ENCODE measurements around the gene CNNM4.

CNNM4 gene

GRCh38 chr2:96787411-96787810 is 26.7 kb downstream of the CNNM4 start:
- Histone ChIP-seq H2BK120ac (ENCODE audit: low read depth, low read length) (no peak overlapping the region), H3K4me3 (ENCODE audit: insufficient read depth in 1 of 2, low read depth in 1 of 2, low read length in 2 of 2) (no peak overlapping the region), H3K23ac (ENCODE audit: low read length in 2 of 2) (no peak overlapping the region), H3K27me3 (ENCODE audit: control insufficient read depth in 1 of 2, insufficient read depth in 1 of 2, low read length in 2 of 2) (no peaks in the 10 kb centered on the region), H3K27ac (ENCODE audit: low read length, poor library complexity, severe bottlenecking) (no peak overlapping the region), H3K36me3 (ENCODE audit: control insufficient read depth in 1 of 2, insufficient read depth in 2 of 2, low read depth in 1 of 2, low read length in 2 of 2) (no peaks in the 10 kb centered on the region), H3K9ac (ENCODE audit: low read length) (no peak overlapping the region), H4K8ac (ENCODE audit: low read length) (no peak overlapping the region), H3K18ac (ENCODE audit: low read depth in 1 of 2, low read length in 2 of 2) (no peak overlapping the region), H2BK12ac (ENCODE audit: low read length in 2 of 2) (no peak overlapping the region), H3K4me1 (ENCODE audit: control insufficient read depth, insufficient read depth, low read depth, low read length) (peaks cover 9% of the 10 kb centered on the region), H2BK15ac (ENCODE audit: low read depth, poor library complexity, severe bottlenecking) (no peak overlapping the region), H4K91ac (ENCODE audit: low read length) (no peak overlapping the region), H2AK5ac (ENCODE audit: low read length, severe bottlenecking) (no peak overlapping the region), H3K14ac (ENCODE audit: low read length in 2 of 2) (no peak overlapping the region), H3K4ac (ENCODE audit: low read depth in 1 of 2, low read length in 2 of 2) (no peak overlapping the region), H3K9me3 (ENCODE audit: control insufficient read depth, low read length) (no peaks in the 10 kb centered on the region), H3K4me2 (ENCODE audit: low read length, poor library complexity, severe bottlenecking) (no peak overlapping the region), H3K79me1 (replicated peaks; ENCODE audit: low read length, poor library complexity, severe bottlenecking) (peaks cover 12% of the 10 kb centered on the region), H2AFZ (ENCODE audit: low read depth, low read length) (no peak overlapping the region), H2BK5ac (ENCODE audit: low read depth, low read length, poor library complexity, severe bottlenecking) (no peak overlapping the region)
- 90% methylated on average over 2 of the region's 3 CpGs for WGBS
- DNase-seq = no peak

GRCh38 chr2:96788442-96789244 is 27.9 kb downstream of the CNNM4 start:
- Histone ChIP-seq H2BK15ac (ENCODE audit: low read depth, poor library complexity, severe bottlenecking) (no peak overlapping the region), H3K9ac (ENCODE audit: low read length) (no peak overlapping the region), H3K4me1 (ENCODE audit: control insufficient read depth, insufficient read depth, low read depth, low read length) (peaks cover 9% of the 10 kb centered on the region), H3K18ac (ENCODE audit: low read depth in 1 of 2, low read length in 2 of 2) (no peak overlapping the region), H2AK5ac (ENCODE audit: low read length, severe bottlenecking) (no peak overlapping the region), H2AFZ (ENCODE audit: low read depth, low read length) (no peak overlapping the region), H3K4ac (ENCODE audit: low read depth in 1 of 2, low read length in 2 of 2) (no peak overlapping the region), H2BK5ac (ENCODE audit: low read depth, low read length, poor library complexity, severe bottlenecking) (no peak overlapping the region), H4K91ac (ENCODE audit: low read length) (no peak overlapping the region), H3K36me3 (ENCODE audit: control insufficient read depth in 1 of 2, insufficient read depth in 2 of 2, low read depth in 1 of 2, low read length in 2 of 2) (no peaks in the 10 kb centered on the region), H3K14ac (ENCODE audit: low read length in 2 of 2) (no peak overlapping the region), H2BK12ac (ENCODE audit: low read length in 2 of 2) (no peak overlapping the region), H3K23ac (ENCODE audit: low read length in 2 of 2) (no peak overlapping the region), H3K4me3 (ENCODE audit: insufficient read depth in 1 of 2, low read depth in 1 of 2, low read length in 2 of 2) (no peak overlapping the region), H3K9me3 (ENCODE audit: control insufficient read depth, low read length) (no peaks in the 10 kb centered on the region), H2BK120ac (ENCODE audit: low read depth, low read length) (no peak overlapping the region), H3K4me2 (ENCODE audit: low read length, poor library complexity, severe bottlenecking) (no peak overlapping the region), H3K27ac (ENCODE audit: low read length, poor library complexity, severe bottlenecking) (no peak overlapping the region), H4K8ac (ENCODE audit: low read length) (peak overlapping the region; percentile 77), H3K27me3 (ENCODE audit: control insufficient read depth in 1 of 2, insufficient read depth in 1 of 2, low read length in 2 of 2) (no peaks in the 10 kb centered on the region), H3K79me1 (replicated peaks; ENCODE audit: low read length, poor library complexity, severe bottlenecking) (peaks cover 15% of the 10 kb centered on the region)
- peak; percentile 34 for DNase-seq
- WGBS = 87% methylated on average over 17 of the region's 17 CpGs

- H2BK12ac ChIP-seq (ENCODE audit: low read length in 2 of 2) = no peak overlapping the region
- H3K23ac ChIP-seq (ENCODE audit: low read length in 2 of 2) = no peak overlapping the region
- H2BK15ac ChIP-seq (ENCODE audit: low read depth, poor library complexity, severe bottlenecking) = no peak overlapping the region
- H3K14ac ChIP-seq (ENCODE audit: low read length in 2 of 2) = no peak overlapping the region
- WGBS = 90% methylated on average over 6 of the region's 6 CpGs
- no peak overlapping the region for H2AFZ ChIP-seq (ENCODE audit: low read depth, low read length)
- H3K36me3 ChIP-seq (ENCODE audit: control insufficient read depth in 1 of 2, insufficient read depth in 2 of 2, low read depth in 1 of 2, low read length in 2 of 2) = no peaks in the 10 kb centered on the region
- H3K9ac ChIP-seq (ENCODE audit: low read length) = no peak overlapping the region
- H3K79me1 ChIP-seq (replicated peaks; ENCODE audit: low read length, poor library complexity, severe bottlenecking) = peaks cover 15% of the 10 kb centered on the region
- no peak overlapping the region for H3K18ac ChIP-seq (ENCODE audit: low read depth in 1 of 2, low read length in 2 of 2)
- H3K27me3 ChIP-seq (ENCODE audit: control insufficient read depth in 1 of 2, insufficient read depth in 1 of 2, low read length in 2 of 2) = no peaks in the 10 kb centered on the region
- H3K4ac ChIP-seq (ENCODE audit: low read depth in 1 of 2, low read length in 2 of 2) = no peak overlapping the region
- no peak overlapping the region for H2BK120ac ChIP-seq (ENCODE audit: low read depth, low read length)
- no peak overlapping the region for H4K91ac ChIP-seq (ENCODE audit: low read length)
- peaks cover 9% of the 10 kb centered on the region for H3K4me1 ChIP-seq (ENCODE audit: control insufficient read depth, insufficient read depth, low read depth, low read length)
- H2BK5ac ChIP-seq (ENCODE audit: low read depth, low read length, poor library complexity, severe bottlenecking) = no peak overlapping the region
- H3K9me3 ChIP-seq (ENCODE audit: control insufficient read depth, low read length) = no peaks in the 10 kb centered on the region
- no peak overlapping the region for H2AK5ac ChIP-seq (ENCODE audit: low read length, severe bottlenecking)
- H3K4me2 ChIP-seq (ENCODE audit: low read length, poor library complexity, severe bottlenecking) = no peak overlapping the region
- no peak overlapping the region for H4K8ac ChIP-seq (ENCODE audit: low read length)
- DNase-seq = no peak
- H3K4me3 ChIP-seq (ENCODE audit: insufficient read depth in 1 of 2, low read depth in 1 of 2, low read length in 2 of 2) = no peak overlapping the region
- H3K27ac ChIP-seq (ENCODE audit: low read length, poor library complexity, severe bottlenecking) = no peak overlapping the region
Observed at GRCh38 chr2:96789245-96789617, 28.5 kb downstream of the CNNM4 start.

- Histone ChIP-seq H3K79me1 (replicated peaks; ENCODE audit: low read length, poor library complexity, severe bottlenecking) (peaks cover 23% of the 10 kb centered on the region), H3K23ac (ENCODE audit: low read length in 2 of 2) (no peak overlapping the region), H2AK5ac (ENCODE audit: low read length, severe bottlenecking) (no peak overlapping the region), H3K27me3 (ENCODE audit: control insufficient read depth in 1 of 2, insufficient read depth in 1 of 2, low read length in 2 of 2) (no peaks in the 10 kb centered on the region), H2BK120ac (ENCODE audit: low read depth, low read length) (no peak overlapping the region), H3K9ac (ENCODE audit: low read length) (no peak overlapping the region), H3K14ac (ENCODE audit: low read length in 2 of 2) (no peak overlapping the region), H3K4me3 (ENCODE audit: insufficient read depth in 1 of 2, low read depth in 1 of 2, low read length in 2 of 2) (no peak overlapping the region), H4K8ac (ENCODE audit: low read length) (no peak overlapping the region), H2BK15ac (ENCODE audit: low read depth, poor library complexity, severe bottlenecking) (no peak overlapping the region), H3K9me3 (ENCODE audit: control insufficient read depth, low read length) (no peaks in the 10 kb centered on the region), H3K27ac (ENCODE audit: low read length, poor library complexity, severe bottlenecking) (no peak overlapping the region), H4K91ac (ENCODE audit: low read length) (no peak overlapping the region), H3K4me2 (ENCODE audit: low read length, poor library complexity, severe bottlenecking) (no peak overlapping the region), H2BK12ac (ENCODE audit: low read length in 2 of 2) (no peak overlapping the region), H3K18ac (ENCODE audit: low read depth in 1 of 2, low read length in 2 of 2) (no peak overlapping the region), H2AFZ (ENCODE audit: low read depth, low read length) (no peak overlapping the region), H3K36me3 (ENCODE audit: control insufficient read depth in 1 of 2, insufficient read depth in 2 of 2, low read depth in 1 of 2, low read length in 2 of 2) (peaks cover 0 to 10% of the 10 kb centered on the region in 2 experiments), H2BK5ac (ENCODE audit: low read depth, low read length, poor library complexity, severe bottlenecking) (no peak overlapping the region), H3K4ac (ENCODE audit: low read depth in 1 of 2, low read length in 2 of 2) (no peak overlapping the region), H3K4me1 (ENCODE audit: control insufficient read depth, insufficient read depth, low read depth, low read length) (peaks cover 8% of the 10 kb centered on the region)
- WGBS = 89% methylated on average over 17 of the region's 17 CpGs
- no peak for DNase-seq
Observed at GRCh38 chr2:96792772-96793749, 32.4 kb downstream of the CNNM4 start.
